GM18520 (cell line): ENCODE results near the gene FOXS1.

Experiments
- ATAC-seq: cut with Tn5 transposase; IDR thresholded peaks from one replicate; pipeline ENCODE4 v1.9.1; 2021; ENCODE audit not compliant: unreplicated experiment

FOXS1 gene

GRCh38 chr20:31845300-31845863, at the start of gene FOXS1:
FOXS1 (minus strand) TSS chr20:31845604; CDS start chr20:31845542, 62 bp downstream.
- no peak for ATAC-seq

GRCh38 chr20:31890646-31891045, 45.2 kb upstream of the FOXS1 start:
- no peak for ATAC-seq

- ATAC-seq, result no peak
These were observed 38.4 kb upstream of the FOXS1 start for GRCh38 chr20:31883829-31884228.

- ATAC-seq, result no peak
These were observed 36.5 kb upstream of the FOXS1 start for GRCh38 chr20:31881945-31882344.

- ATAC-seq, result peak; percentile 64
These were observed 34.0 kb upstream of the FOXS1 start for GRCh38 chr20:31879143-31879987.

GRCh38 chr20:31877684-31878083, 32.3 kb upstream of the FOXS1 start:
- ATAC-seq, result no peak

- no peak for ATAC-seq
These were observed 30.3 kb upstream of the FOXS1 start for GRCh38 chr20:31875671-31876070.

- no peak for ATAC-seq
These were observed 27.0 kb upstream of the FOXS1 start for GRCh38 chr20:31872406-31872805.

GRCh38 chr20:31871618-31871954, 26.2 kb upstream of the FOXS1 start:
- ATAC-seq, result no peak

- no peak for ATAC-seq
These were observed 25.6 kb upstream of the FOXS1 start for GRCh38 chr20:31870726-31871617.

GRCh38 chr20:31869942-31870725, 24.7 kb upstream of the FOXS1 start, which contains the start of the genes DUSP15 and TTLL9:
DUSP15 (minus strand) TSS chr20:31870527; CDS start chr20:31870337, 190 bp downstream.
TTLL9 (plus strand) TSS chr20:31870634; CDS start chr20:31871127, 493 bp downstream.
- no peak for ATAC-seq

GRCh38 chr20:31869673-31869941, 24.2 kb upstream of the FOXS1 start:
- ATAC-seq, result no peak

- ATAC-seq, result no peak
These were observed 23.7 kb upstream of the FOXS1 start for GRCh38 chr20:31868853-31869672.

GRCh38 chr20:31866221-31866620, 20.8 kb upstream of the FOXS1 start:
- no peak for ATAC-seq

- ATAC-seq, result no peak
These were observed 19.4 kb upstream of the FOXS1 start for GRCh38 chr20:31864521-31865400.

- no peak for ATAC-seq
These were observed 18.1 kb upstream of the FOXS1 start for GRCh38 chr20:31863296-31864085.

- no peak for ATAC-seq
These were observed 17.1 kb upstream of the FOXS1 start for GRCh38 chr20:31862506-31862905.

GRCh38 chr20:31862157-31862470, 16.7 kb upstream of the FOXS1 start:
- no peak for ATAC-seq
